T-helper 1 cell (primary cell): ENCODE data around the gene CARD11.

Experiments used
- DNase-seq, 5 donors: peaks; one replicate each; pipeline ENCODE4 v3.0.0-alpha.2; 2012 to 2020
- total RNA-seq, 4 donors: gene quantifications; one replicate each; lab custom pipeline; 2026; lab: John Stamatoyannopoulos, UW

CARD11 gene
- 193 to 302 (median 240) reads per million in 4 donors for total RNA-seq

DNA sequence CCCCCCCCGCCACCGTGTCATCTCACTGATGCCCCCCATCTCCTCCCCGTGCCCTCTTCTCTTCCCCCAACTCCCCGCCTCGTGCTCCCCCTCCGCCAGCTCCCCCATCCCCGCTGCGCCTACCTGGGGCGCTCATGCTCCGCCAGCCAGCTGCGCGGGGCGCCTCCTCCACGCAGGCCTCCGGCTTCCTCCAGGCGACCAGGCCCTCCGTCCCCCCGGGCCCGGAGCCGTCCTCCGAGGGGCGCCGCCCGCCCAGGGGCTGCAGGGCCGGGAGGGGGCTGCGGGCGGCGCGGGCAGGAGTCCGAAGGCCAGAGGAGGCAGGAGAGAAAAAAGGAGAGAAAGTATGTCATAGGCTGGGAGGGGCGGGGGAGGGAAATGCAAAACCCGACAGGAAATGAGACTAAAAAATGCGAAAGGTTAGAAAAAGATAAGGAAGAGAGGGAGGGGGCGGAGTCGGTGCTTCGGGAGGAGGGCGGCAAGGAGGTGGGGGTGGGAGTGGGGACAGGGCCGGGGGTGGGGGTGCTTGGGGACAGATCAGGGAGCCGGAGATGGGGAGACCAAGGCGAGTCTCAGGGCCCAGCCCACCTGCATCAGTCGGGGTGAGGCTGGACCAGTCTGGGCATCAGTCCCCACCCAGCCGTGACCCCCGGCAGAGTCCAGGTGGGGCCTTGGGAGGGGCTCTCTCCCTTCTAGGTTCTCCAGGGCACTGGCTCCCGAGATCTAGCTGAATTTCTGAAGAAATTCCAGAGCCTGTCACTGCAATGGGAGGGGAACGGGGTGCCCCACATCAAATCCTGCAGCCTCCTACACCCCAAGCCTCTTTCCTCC lies at the start of gene CARD11:
Gene CARD11, minus strand, starts transcription at position 324 of the 828 bp plus-strand sequence. CDS start 85,361 bp downstream, outside the sequence.
- peak; percentile 31 to 65 (median 49) for DNase-seq

DNA sequence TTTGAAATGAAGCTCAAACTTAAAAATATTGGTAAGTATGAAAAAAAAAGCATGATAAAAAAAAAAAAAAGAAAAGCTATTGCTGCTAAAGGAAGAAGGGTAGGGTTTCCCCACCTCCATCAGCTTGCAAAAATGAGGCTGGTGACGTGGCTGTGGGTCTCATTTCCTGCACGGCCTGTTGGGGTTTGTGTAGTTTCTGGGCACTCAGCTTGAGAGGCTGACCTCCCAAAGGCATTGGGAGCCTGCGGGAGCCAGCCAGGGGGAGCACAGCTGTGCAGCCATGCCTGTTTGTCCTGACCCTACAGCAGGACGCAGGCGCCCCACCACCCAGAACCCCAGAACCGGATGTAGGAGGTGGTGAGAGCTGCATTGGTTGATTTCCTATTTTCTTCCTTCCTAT lies 48.8 kb upstream of the CARD11 start:
- DNase-seq: peak; percentile 34 to 91 (median 55)

DNA sequence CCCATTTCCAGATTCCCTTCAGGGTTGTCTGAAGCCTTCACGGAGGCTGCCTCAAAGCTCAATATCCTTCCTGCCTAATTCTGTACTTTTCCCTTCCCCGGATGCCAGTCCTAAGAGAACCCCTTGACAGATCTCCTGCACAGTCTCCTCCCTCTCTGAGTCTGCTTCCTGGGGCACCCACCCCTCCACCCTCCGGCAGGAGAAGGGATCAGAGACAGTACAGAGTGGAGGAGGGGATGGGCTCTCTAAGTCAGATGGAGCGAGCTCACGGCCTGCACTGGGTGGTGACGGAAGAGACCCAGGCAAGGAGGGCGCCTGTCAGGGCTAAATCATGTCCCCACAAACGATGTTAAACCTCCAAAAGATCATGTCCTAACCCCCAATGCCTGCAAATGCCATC lies 48.0 kb upstream of the CARD11 start:
- no peak for DNase-seq

DNA sequence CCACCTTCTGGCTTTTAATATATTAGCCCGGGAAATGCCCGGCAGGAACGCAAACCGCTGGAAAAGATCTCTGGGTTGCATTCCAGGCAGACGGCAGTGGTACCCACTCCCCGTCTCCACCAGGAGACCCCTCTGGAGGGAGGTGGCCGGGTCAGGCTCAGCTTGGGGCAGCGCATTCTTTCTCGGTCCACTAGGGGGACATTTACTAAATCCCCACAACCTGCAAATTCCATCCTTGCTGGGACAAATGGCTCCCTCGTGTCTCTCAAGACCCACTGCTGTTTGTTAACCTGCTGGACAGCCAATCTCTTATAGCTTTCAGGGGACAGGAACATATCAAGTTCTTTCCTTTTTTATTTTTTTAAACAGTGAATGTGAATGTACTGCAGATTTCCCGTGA lies 45.8 kb upstream of the CARD11 start:
- peak in 1 of 5 donors; percentile 23 for DNase-seq

DNA sequence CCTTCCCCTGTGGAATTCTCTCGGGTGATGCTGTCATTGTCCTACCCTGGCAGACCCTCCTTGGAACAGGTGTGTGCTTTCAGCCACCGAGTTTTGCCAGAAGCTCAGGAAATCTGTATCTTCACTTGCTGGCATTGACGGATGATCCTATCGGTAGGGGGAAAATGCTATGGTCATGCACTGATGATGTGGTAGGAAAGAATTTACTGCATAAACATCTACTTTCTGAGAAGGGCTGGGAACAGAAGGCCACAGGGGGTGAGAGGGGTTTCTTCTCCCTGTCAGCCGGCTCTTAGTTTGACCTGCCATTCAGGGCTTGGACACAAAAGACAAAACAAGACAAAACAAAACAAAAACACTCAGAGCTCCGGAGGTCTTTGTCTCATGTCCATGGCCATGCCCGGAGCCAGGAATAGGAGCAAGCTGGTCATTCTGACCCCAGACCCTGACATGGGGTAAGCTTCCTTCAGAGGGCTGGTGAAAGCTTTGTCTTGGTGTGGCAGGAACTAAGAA lies 43.6 kb upstream of the CARD11 start:
- no peak for DNase-seq

DNA sequence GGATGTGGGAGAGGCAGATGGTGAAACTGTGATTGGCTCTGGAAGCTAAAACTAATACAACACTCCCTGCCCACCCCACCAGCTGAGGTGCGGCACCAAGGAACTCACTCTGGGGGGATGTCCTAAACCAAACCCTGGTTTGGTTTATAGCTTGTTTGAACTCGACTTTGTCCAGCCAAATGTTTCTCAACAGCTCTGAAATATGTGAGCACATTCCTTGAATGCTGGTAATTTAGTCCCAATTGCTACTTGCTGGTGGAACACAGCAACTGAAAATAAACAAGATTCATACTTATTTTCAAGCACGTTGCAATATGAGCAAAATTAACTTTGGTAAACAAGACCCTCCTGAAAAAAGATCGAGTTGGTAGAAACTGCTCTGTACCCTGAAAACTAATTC lies 39.7 kb upstream of the CARD11 start:
- DNase-seq: no peak

DNA sequence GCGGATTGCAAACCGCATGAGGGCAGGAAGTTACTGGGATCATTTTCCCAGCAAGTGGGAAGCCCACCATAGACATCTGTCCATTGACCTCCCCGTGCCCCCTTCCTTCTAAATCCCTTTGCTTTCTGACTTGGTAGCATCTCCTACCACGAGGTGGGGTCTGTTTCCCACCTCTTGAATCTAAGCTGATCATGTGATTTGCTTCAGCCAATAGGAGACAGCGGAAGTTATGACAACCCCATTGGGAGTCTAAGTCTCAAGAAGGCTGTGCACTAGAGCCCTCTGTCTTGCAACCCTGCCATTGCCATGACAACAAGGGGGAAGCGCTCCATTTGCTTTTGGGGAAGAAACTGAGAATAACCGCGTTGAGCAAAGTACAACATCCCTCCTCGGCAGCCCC lies 39.2 kb upstream of the CARD11 start:
- DNase-seq: no peak

DNA sequence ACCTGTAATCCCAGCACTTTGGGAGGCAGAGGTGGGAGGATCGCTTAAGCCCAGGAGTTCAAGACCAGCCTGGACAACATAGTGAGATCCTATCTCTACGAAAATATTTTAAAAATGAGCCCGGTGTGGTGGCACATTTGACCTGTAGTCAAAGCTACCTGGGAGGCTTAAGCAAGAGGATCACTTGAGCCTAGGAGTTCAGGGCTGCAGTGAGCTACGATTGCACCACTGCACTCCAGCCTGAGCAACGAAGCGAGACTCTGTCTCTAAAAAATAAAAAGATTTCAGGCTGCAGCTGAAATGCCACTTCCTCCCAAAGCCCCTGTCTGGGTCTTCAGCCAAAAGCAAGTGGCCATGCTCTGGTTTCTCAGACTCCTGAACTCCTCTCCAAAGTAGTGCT lies 38.7 kb upstream of the CARD11 start:
- no peak for DNase-seq

DNA sequence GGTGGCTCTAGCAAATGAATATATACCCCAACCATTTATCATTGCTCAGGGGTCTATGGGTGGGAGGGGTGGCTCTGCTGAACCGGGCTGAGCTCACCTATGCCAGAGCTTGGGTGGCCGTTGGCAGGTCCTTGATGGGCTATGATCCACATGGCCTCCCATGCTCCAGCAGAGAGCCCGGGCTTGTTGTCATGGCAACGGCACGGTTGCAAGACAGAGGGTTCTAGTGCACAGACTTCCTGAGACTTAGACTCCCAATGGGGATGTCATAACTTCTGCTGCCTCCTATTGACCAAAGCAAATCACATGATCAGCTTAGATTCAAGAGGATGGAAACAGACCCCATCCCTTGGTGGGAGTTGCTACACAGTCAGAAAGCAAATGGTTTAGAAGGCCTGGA lies 36.4 kb upstream of the CARD11 start:
- no peak for DNase-seq

DNA sequence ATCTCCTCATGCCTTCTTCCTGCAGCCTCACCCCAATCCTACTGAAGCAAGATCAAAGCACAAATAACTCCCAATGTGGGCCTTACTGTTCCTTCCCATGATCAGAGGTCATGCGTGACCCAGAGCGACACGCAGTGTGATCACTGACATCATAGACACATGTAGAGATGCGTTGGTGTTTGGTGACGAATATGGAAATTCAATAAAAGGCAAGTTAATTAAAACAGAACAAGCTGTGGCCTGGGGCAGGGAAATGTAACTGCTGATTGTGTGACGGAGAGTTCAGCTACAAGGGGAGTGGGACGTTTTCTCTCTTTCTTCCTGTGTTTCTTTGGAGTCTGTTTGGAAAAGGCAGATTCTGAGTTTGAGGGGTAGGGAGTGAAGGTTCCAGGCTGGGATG lies 34.8 kb upstream of the CARD11 start:
- no peak for DNase-seq

DNA sequence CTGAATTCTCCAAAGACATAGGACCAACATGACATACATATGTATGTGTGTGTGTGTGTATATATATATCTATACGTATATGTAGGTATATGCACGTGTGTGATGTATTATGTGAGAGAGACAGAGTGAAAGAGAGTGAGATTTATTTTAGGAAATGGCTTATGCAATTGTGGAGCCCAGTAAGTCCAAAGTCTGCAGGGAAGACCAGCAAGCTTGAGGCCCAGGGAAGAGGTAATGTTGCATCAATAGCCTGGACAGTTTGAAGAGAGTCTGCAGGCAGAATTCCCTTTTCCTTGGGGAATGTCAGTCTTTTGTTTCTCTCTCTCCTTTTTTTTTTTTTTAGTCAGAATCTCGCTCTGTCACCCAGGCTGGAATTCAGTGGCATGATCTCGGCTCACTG lies 33.0 kb upstream of the CARD11 start:
- no peak for DNase-seq

DNA sequence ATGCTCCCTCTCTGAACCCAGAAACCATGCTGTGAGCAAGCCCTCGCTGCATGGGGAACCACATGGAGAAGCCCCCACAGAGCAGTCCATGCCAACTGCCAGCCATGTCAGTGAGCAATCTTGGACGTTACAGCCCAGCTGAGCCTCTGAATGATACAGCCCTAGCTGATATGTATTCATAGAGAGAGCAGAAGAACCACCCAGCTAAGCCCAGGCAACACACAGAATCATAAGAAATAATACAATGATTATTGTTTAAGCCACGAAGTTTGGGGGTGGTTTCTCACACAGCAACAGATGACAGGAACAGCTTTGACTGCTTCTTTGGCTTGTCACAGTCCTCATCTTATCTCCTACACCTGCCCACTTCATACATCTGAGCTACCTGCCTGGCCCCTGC lies 32.5 kb upstream of the CARD11 start:
- no peak for DNase-seq

DNA sequence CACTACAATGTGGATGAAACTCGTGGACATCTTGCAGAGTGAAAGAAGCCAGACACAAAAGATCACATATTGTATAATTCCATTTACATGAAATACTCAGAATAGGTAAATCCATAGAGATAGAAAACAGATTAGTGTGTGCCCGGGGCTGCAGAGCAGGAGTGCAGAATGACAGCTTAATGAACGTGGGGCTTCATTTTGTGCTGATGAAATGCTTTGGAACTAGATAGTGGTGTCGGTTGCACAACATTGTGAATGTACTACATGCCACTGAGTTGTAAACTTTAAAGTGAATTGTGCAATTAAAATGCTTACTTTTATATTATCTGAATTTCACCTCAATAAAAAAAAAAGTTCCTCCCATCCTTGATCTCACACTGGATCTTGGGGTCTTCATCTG lies 31.8 kb upstream of the CARD11 start:
- no peak for DNase-seq

DNA sequence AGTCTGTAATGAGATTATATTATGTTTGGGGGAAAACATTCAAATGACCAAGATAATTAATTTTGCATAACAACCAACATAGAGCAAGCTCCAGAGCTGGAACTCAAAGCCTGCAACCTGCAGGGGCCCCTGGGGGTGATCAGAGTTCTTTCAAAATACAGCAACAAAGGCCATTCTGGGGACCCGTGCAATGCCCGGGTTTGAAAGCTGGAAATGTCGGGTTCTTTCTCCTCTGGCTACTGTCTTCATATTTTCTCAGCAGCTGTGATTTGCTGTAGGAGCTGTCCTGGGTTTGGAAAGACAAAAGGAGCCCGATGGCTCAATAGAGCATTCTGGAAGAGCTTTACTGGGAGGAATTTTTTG lies 30.8 kb upstream of the CARD11 start:
- DNase-seq: no peak

DNA sequence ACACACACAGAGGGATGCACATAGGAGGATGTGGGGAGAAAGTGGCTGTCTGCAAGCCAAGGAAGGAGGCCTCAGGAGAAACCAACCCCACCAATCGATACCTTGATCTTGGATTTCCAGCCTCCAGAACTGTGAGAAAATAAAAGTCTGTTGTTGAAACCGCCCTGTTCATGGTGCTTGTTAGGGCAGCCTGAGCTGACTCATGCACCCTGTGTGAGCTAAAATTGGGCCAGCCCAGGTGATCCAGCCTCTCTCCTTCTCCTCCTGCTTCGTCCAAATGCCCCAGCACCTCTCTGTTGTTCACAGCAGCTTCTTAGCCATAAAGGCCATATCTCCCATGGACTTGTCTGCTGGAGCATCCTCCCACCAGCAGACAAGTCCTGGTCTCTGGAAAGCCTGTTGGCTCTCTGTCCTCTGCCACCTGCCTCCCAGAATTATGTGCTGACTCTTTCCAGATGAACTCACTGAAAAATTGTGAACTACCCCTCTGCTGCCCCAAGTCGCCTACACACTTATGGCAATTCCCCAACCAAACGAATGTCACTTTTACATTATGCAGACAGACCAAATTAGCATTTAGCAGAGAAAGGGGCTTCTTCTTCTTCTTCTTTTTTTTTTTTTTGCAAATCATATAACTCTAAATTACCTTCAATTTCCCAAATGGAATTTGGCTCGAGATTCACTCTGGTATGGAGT lies 30.2 kb upstream of the CARD11 start:
- DNase-seq: no peak

DNA sequence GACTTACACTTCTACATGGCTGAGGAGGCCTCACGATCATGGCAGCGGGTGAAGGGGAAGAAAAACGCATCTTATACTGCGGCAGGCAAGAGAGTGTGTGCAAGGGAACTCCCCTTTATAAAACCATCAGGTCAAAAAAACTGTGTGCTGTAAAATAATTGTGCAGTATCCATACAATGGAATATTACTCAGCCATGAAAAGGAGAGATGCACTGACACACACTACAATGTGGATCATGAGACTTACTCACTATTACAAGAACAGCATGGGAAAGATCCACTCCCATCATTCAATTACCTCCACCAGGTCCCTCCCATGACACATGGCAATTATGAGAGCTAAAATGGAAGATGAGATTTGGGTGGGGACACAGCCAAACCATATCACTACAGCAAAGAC lies 27.2 kb upstream of the CARD11 start:
- no peak for DNase-seq

DNA sequence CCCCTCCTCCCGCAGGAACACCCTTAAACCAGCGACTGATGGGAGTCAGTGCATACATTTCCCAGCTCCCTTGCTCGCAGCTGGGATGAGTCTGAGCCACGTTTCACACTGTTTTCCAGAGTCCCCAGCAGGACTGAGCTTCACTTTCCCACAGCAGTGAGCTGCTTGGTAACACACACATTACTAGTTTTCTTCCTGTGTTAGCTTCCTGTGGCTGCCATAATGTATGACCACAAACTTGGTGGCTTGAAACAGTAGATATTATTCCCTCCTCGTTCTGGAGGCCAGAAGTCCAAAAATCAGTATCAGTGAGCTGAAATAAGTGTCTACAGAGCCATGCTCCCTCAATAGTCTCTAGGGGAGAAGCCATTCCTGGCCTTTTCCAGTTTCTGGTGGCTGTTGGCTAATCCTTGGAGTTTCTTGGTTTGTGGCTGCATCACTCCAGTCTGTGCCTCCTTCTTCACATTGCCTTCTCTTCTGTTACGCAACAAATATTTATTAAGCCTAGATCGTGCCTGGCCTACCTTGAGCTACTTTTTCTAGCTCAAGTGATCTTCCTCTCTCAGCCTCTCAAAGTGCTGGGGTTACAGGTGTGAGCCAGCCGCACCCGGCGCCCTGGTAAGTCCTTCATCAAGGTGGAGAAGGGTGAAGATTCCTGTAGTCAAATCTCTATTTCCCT lies 26.2 kb upstream of the CARD11 start:
- no peak for DNase-seq

DNA sequence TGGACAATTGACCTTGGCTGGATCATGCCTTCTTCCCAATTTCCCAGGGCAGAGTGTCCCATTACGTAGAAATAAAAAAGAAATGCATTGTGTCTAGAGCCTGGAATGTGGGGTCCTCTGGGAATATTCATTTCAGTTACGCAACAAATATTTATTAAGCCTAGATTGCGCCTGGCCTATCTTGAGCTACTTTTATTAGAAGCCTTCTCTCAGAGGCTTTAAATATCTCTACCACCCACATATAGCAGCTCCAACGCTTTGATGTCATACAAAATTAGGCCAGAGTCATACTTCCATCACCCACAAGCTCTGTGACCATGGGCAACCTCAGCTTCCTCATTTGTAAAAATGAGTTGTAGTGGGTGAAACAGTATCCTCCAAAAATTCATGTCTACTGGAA lies 24.9 kb upstream of the CARD11 start:
- DNase-seq: no peak

DNA sequence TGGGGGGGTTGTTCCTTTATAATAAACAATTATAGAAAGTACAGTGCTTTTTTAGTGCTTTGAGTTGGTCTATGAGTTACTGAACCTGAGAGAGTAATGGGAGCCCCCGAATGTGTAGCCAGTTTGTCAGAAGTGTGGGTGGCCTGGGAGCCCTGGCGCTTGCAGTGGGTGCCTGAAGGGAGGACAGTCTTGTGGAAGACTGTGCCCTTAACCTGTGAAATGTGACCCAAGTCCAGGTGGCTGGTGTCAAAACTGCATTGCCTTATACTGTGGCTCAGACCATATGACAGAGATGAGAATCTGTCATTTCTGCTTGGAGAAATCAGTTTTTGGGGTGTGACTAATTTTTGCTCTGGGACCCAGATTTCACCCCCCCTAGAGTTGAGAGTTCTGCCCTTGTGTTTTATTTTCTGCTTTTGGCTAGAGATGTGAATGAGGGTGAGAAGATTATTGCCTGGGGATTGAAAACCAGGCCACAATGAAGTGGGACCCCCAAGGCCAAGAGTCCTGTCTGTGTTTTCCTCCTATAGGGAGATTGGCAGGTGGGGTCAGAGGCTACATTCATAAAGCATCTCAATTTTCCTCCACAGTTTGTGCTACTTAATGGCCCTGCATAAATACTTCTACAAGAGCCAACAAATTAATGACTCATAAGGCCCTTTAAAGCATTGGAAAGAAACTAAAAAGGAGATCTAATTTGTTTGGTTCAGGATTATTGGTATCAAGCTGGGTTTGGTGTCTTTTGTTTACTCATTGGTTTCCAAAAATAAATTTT lies 24.1 kb upstream of the CARD11 start:
- DNase-seq: no peak

DNA sequence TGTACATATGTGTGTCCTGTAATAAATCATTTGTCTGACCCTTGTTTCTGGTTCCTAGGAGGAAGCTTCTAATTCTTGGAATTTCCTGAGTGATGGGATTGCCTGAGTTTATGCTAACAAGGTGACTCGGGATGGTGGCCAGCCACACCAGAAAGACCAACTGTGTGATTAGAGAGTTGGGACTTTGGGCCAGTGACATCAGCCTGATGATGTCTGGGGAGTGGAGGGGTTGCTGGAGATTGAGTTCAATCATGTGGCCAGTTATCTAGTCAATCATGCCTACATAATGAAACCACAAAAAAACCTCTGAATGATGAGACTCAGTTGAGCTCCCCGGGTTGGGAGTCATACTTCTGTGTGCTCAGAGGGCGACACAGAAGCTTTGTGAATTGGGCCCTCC lies 23.5 kb upstream of the CARD11 start:
- DNase-seq: no peak

DNA sequence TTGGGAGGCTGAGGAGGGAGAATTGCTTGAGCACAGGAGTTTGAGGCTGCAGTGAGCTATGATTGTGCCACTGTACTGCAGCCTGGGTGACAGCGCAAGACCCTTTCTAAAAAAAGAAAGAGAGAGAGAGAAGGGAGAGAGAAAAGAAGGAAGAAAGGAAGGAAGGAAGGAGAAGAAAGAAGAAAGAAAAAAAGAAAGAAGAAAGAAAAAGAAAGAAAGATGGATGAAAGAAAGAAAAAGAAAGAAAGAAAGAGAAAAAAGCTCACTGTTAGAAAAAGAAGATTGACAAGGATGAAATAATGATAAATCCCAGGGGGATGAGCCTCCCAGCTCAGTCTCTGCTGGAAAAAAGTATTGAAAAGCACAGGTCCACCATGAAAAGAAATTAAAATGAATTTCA lies 22.8 kb upstream of the CARD11 start:
- no peak for DNase-seq

DNA sequence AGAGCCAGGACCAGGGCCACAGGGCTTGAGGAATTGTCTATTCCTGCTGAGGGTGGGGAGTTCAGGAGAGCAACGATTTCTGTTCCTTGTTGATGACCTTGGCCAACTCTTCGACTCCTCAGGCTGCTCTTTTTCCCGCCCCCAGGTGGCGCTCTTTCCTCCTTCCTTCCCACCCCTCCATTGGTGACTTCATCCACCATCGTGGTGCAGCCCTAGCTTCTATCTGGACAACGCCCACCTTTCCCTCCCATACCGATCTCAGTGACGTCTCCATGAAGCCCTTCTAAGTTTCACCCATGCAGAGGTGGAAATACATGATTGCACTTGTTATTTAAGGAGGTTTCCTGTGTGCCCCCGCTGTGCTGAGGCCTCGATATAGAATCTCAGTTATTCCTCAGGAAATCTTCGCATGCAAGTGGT lies 22.1 kb upstream of the CARD11 start:
- peak in 4 of 5 donors; percentile 40 to 70 (median 44) for DNase-seq

DNA sequence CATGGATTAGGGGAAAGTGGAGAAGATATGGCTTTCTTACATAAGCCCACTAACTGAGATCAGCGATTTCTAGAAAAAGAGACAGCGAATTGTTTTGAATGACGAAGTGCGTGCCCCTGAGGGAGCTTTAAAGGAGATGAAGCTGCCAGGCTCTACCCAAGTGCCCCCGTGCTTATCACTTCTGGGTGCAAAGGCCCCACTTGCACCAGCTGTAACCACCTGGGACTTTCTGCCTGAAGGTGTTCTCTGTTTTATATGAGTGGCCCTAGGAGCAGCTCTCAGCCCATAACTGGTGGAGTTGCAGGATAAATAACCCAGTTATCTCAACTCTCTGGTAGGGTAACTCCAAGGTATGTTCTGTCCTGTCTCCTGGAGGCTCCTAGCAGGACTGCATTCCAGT lies 20.4 kb upstream of the CARD11 start:
- DNase-seq: no peak
